Right renal pelvis (tissue), 4 donors: ENCODE measurements around the gene ZNF599. TPM values are rescaled to one million over a fixed set of nuclear protein-coding genes. Genes with fewer than 3 reads are reported as not detected.
"Not testable (repeated sequence)": the region's sequence is repeated elsewhere in the genome, so short reads cannot be mapped to it uniquely, and the experiment has no call there.

Experiments
- DNase-seq, 4 donors: peaks; one replicate each; pipeline ENCODE4 v3.0.0-alpha.2; 2013; ENCODE audit warnings: low read depth in 4 of 4, low spot score in 3 of 4, missing footprints in 1 of 4
- polyA plus RNA-seq, 4 donors: library from polyadenylated mRNA; unstranded; fragments of 120-200 nt; gene quantifications; one replicate each; pipeline ENCODE4 v1.2.1, GENCODE V29; 2013; ENCODE audit not compliant: insufficient read length in 4 of 4

Gene ZNF599
- polyA plus RNA-seq: 10 to 100 TPM; 13.8 to 16.3 (median 15.3) TPM

DNA sequence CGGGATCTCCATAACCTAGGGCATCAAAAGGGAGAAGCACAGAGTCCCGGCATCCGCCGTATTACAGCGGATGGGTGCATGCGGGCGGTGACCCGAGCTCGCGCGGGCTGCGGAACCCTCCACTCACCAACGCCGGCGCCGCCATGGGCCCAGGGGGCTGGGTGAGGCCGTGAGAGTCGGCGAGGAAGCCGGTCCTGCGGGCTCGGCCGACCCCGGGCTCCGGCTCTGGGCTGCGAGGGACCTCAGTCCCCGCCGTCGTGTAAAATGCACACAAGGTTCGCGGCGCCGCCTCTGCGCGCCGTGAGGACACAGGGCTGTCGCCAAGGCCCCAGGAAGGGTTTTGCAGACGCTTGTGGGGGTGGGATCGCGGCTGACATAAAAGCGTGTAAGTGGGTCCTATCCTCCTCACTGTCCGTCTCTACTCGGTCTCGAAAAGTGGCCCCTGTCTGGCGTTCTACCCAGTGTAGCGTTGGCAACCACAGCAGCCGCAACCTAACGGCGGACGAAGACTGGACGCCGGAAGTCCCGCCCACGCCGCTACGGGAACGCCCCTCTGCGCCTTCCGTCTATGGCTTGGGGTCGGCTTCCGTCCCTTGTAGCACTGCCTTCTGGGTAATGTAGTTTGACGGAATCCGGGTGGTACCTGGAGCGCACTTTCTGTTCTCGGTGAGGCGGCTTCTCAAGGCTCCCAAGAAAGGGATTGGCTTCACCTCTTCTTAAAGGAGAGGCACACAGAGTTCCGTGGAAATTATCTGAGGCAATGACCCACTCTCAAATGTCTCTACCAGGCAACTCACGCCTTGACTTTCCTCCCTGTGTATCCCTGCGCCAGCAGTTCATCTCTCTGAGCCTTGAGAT is at the start of gene ZNF599:
Gene ZNF599 (minus strand): TSS at position 519 of the 858 bp plus-strand sequence. CDS start 374 bp downstream, at position 145.
- DNase-seq: peak; percentile 83 to 88 (median 86)

DNA sequence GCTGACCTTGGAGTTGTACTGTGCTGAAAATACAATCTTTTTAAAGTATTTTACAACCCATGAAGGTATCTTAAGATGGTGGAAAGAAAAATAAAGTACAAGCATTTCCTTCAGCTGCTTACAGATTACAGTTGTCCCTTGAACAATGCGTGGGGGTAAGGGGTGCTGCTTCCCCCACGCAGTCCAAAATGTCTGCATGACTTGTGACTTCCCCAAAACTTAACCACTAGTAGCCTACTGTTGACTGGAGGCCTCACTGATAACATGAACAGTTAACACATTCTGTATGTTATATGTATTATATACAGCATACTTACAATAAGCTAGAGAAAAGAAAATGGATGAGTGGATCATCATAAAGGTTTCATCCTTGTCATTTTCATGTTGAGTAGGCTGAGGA is 45.3 kb upstream of the ZNF599 start:
- no peak for DNase-seq

DNA sequence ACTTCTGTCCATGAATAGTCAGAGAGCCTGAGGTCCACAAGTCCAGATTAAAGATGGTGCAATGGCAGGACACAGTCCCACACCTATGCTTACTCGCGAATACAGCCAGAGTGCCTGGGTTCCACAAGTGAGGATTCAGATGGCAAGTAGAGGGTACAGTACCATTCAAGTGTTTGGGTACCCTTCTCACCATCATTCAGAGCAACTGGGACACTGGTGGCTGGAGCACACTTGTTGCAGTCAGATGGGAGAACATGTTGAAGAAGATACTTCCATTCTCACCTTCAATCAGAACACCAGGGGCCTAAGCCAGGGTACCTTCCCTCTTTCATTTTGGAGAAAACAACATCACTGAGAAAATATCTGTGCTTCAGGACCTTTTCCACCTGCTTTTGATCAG is 43.7 kb upstream of the ZNF599 start:
- DNase-seq: no peak

DNA sequence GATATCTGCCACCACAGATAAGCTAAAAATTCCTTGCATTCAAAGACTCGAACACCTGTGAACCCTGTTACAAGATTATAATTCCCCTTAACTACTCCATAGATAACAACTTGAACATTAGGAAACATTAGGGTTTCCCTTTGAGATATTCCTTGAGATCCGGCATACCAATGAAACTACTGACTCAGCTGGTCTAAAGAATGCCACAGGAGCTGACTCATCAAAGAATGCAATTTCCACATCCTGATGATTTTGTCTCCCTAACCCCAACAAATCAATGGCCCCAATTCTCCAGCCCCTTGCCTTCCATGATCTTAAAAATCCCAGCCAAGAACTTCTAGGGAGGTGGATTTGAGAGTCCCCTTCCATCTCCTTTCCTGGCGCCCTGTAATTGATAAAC is 35.6 kb upstream of the ZNF599 start:
- no peak for DNase-seq

DNA sequence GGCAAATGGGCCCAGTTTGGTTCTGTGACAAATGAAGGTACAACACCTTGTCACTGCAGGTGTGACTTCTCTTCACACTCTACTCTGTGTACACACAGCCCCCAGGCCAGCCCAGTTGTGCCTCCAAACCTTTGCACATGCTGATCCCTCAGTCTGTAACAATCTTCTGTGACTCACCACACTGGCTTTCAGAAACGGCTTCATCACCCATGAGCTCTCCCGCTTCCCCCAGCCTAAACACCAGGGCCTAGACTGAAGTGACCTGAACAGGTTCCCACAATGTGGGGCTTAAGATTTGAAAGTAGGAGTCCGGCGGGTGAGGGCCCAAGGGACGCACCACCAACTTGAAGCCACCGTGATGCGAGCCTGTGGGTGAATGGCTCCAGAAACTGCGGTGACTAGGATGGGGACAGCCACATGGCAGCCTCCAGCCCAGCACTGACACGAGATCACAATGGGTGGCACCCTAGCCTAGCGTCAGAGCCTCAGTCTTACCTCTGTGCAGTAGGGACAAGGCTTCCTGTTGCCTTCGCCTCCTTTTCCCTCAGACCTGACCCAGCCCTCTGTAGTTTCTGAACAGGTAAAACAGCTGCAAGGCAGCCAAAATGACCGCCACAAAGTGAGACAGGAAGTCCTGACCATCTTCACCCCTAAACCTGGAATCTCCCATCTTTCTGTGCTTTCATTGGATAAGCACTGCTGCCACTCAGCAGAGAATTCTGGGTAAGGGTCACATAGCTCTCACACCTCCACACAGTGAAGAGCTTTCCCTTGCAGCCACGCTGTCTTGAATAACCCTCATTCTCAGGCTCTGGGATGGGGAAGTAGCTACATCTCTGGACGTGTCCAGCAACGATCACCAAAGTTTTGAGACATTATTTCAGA is 34.2 kb upstream of the ZNF599 start:
- no peak for DNase-seq

DNA sequence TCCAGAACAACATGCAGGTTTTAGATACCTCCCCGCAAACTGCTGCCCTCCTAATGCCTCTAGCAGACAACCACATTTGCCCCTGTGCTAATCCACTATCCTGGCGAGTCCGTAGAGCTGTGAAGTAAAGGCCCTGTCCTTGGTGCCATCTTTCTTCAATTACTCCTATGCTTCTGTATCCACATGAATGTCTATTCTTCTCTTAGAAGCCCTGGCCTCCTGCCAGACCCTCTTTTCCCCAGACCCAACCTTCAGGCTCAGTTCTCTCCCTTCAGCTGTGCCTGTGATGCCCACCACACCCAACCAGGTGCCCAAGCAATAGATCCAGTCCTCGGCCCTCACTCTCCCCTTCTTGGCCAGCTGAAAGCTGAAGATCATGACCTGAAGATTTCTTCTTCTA is 31.1 kb upstream of the ZNF599 start:
- no peak for DNase-seq

DNA sequence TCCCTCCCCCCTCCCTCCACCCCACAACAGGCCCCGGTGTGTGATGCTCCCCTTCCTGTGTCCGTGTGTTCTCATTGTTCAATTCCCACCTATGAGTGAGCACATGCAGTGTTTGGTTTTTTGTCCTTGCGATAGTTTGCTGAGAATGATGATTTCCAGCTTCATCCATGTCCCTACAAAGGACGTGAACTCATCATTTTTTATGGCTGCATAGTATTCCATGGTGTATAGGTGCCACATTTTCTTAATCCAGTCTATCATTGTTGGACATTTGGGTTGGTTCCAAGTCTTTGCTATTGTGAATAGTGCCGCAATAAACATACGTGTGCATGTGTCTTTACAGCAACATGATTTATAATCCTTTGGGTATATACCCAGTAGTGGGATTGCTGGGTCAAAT is 23.9 kb upstream of the ZNF599 start:
- not testable (repeated sequence) for DNase-seq

DNA sequence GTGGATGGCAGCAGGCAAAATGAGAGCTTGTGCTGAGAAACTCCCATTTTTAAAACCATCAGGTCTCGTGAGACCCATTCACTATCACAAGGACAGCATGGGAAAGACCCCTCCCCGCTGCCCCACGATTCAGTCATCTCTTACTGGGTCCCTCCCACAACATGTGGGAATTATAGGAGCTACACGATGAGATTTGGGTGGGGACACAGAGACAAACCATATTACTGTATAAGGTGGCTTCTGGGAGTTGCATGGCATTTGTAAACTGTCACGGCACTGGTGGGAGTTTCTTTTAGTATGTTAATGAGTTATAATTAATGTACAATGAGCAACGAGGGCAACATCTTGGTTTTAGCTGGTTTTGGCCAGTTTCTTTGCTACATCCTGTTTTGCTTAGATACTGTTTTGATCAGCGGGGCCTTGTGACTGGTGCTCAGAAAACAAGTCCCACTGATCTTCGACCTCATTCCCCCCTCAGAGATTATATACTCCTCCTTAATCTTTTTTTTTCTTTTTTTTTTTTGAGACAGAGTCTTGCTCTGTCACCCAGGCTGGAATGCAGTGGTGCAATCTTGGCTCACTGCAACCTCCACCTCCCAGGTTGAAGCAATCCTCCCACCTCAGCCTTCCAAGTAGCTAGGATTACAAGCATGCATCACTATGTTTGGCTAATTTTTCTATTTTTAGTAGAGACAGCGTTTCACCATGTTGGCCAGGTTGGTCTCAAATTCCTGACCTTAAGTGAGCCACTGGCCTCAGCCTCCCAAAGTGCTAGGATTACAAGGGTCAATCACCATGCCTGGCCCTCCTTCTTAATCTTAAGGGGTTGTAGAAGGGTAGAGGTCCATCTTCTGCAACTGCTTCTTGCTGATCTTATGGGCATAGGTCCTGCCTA is 21.3 kb upstream of the ZNF599 start:
- DNase-seq: no peak

DNA sequence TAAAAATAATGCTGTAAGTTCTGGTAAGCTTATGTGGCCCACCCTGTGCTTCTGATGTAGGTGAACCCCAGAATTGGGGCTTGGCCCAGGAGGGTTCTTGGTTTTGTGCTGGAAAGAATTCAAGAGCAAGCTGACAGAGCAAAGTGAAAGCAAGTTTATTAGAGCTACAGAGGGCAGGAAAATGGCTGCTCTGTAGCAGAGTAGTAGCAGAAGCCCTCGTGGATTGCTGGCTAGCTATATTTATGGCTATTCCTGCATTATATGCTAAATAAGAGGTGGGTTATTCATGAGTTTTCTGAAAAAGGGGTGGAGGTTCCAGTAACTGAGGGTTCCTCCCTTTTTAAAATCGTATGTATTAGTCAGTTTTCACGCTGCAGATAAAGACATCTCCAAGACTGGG is 20.6 kb upstream of the ZNF599 start:
- DNase-seq: no peak

DNA sequence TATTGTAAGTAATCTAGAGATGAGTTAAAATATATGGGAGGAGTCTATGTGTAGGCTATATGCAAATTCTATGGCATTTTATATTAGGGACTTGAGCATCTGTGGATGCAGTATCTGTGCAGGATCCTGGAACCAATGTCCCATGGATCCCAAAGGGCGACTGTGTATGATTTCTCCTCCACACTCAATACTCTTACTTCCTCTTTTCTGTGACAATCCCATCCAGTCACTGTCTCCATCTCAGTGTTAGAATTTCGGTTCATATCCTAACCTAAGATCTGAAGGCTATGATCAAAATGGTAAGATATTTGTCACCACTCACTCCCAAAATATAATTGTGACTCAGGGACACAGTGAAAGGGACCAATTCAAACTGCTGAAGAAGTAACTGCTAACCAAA is 15.1 kb upstream of the ZNF599 start:
- no peak for DNase-seq

DNA sequence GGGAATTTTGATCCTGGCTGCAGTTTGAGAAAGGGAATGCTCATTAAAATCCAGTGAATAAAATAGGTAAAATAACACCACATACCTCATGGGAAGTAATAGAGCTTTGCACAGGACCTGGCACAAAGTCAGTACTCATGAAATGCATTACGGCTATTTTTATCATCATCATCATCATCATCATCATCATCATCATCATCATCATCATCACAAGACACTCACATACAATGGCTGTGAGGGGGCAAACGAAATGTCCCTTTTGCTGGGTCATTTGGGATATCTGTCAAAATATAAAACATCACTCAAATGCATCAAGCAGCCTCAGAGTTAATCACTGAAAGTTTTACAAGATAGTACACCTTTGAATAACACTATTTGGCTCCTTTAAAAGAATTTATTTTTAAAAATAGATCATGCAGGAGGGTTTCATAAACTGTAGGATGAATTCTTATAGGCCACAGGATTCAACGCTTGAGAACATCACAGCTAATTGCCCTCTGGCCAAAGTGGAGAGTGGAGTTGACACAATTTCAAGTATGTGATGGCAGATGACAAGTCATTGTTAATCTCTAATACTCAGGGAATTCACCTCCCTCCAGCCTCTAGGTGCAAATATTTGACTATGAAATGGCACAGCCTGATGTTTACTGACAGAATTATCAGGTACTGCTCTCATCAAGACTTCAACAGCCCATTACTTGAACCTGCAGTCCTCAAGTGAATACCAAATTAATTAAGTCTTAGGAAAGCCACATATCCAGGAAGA is 14.2 kb upstream of the ZNF599 start:
- DNase-seq: no peak

DNA sequence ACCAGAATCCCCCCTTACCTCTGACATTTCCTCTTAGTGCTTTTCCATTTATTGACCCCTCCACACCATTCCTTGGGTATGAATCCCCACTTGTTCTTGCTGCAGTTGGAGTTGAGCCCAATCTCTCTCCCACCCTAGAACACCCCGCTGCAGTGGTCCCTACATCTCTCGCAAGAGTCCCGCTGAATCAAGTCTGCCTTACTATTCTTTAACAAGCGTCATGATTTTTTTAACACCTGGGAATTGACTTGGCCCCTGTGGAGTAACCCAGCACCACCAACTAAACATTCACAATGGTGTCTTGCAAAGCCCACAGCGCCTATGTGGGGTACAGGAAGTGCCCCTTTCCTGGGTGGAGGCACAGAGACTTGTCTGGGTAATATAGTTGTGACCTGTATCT is 13.2 kb upstream of the ZNF599 start:
- no peak for DNase-seq

DNA sequence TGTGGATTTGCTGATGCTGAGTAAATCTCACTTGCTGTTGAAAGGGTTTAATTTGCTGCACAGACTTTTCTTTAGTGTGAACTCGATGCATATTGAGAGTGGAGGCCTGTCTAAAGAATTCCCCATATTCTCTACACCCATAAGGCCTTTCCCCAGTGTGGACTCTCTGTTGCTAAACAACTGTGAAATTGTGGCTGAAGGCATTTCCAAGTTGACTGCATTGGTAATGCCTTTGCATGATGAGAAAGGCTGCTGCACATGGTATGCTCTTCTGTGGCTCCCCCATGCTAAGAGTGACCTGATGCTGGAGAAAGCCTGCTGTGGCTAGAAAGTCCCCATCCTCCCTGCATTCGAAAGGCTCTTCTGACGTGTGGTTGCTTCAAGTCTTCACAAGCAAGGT is 6.6 kb upstream of the ZNF599 start:
- no peak for DNase-seq

DNA sequence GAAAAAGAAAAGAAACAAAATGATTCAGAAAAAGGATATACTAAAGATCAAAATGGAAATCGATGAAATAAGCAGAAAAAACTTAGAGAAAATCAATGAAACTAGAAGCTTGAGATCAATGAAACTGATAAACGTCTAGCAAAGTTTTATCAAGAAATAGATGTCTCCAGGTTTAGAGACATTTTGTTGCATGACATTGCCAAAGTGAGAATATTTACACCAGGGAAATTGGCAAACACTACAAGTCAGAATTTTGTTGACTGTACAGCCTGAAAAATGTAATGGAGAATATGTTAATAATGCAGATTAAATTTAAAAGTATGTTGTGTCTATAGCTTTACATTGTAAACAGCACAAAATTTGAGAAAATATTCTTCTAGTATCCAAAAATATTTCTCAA is 5.3 kb upstream of the ZNF599 start:
- no peak for DNase-seq

DNA sequence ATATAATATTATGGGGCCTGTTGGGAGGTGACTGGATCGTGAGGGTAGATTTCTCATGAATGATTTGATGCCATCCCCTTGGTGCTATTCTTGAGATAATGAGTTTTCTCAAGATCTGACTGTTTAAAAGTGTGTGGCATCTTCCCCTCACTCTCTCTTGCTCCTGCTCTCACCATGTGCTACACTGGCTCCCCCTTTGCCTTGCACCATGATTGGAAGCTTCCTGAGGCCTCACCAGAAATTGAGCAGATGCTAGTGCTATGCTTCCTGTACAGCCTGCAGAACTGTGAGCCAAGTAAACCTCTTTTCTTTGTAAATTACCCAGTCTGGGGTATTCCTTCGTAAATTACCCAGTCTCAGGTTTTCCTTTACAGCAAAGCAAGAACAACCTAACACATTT is 1.8 kb upstream of the ZNF599 start:
- DNase-seq: no peak

DNA sequence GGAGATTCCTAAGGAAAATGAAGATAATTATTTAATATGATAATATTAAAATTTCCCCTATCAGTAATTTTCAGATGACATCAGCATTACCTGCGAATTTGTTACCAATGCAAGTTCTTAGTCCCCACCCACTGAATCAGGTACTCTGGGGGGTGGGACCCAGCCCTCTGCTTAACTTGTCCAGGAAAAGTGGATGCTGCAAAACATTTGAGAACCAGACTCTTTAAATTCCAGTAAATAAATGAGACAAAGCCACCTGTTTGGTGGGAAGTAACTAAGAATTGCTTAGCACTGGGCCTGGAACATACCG is 495 bp upstream of the ZNF599 start:
- DNase-seq: no peak

DNA sequence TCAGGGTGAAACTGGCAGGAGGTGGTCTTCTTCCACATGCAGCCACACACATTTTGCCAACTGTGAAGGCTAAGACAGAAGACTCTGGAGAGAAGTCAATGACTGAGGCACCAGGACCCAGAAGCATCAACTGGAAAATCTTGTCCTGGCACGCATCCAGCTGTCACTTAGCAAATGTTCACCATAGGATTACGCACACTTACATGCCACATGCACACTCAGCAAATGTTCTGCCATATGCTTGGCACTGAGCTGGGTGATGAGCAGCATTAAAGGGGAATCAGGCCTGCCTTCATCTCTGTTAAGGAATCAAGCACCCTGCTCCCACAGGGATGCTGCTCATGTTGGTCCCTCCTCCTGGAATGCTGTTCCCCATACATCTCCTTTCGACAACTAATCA is 5.1 kb downstream of the ZNF599 start:
- DNase-seq: no peak

DNA sequence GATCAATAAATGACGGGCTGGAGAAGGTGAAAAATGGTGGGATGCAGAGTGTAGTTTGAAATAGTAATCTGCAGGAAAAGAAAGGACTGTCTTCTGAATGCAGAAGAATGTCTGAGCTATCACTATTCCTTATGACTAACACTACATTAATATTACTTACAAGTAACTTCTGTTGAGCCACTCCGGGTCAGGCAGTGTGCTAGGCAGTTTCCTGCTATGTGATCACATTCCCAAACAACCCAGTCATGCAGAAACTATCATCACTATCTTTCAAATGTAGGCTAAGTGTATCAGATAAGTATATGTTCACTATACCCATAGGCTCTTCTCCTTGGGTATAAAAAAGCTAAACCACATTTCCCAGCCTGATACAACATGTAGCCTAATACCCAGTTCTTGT is 6.6 kb downstream of the ZNF599 start:
- DNase-seq: no peak

DNA sequence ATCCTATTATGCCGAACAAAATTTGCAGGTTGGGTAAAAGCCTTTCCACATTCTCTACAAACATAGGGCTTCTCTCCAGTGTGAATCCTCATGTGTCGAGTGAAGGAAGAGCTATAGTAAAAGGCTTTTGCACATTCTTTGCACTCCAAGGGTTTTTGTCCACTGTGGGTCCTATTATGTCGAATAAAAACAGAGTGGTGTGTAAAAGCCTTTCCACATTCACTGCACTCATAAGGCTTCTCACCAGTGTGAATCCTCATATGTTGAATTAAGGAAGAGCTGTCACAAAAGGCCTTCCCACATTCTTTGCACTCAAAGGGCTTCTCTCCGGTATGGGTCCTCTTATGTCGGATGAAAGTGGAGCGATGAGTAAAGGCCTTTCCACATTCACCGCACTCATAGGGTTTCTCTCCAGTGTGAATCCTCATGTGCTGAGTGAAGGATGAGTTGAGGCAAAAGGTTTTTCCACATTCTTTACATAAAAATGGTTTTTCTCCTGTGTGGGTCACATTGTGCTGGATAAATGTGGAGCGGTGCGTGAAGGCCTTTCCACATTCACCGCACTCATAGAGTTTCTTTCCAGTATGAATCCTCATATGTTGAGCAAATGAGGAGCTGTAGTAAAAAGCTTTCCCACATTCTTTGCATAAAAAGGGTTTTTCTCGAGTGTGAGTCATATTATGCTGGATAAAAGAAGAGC is 13.6 kb downstream of the ZNF599 start:
- DNase-seq: no peak

DNA sequence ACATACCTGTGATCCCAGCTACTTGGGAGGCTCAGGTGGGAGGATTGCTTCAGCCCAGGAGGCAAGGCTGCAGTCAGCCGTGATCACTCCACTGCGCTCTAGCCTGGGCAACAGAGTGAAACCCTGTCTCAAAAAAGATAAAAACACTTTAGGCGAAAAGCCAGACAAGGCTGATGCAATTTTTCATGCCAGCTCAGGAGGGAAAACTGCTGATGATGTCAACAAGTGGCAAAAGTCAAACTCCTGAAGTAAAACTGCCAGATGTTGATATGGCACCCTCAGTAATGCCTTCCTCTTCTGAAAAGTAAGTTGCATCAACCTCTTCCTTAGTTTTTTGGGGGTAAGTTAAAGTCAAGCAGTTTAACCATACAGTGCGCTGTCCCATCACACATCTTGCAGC is 15.6 kb downstream of the ZNF599 start:
- no peak for DNase-seq
